Renal pelvis (tissue), 4 donors: ENCODE data around the gene MAGEB1. TPM values are rescaled to one million over a fixed set of nuclear protein-coding genes. Genes with fewer than 3 reads are reported as not detected.

Source experiments
- DNase-seq: peaks from one replicate; pipeline ENCODE4 v3.0.0-alpha.2; 2013
- polyA plus RNA-seq, 3 donors: library from polyadenylated mRNA; unstranded; fragments of 120-200 nt; gene quantifications; one replicate each; pipeline ENCODE4 v1.2.1, GENCODE V29; 2013; ENCODE audit not compliant: insufficient read length in 3 of 3

MAGEB1 gene
- polyA plus RNA-seq, 3 donors, result not detected

DNA sequence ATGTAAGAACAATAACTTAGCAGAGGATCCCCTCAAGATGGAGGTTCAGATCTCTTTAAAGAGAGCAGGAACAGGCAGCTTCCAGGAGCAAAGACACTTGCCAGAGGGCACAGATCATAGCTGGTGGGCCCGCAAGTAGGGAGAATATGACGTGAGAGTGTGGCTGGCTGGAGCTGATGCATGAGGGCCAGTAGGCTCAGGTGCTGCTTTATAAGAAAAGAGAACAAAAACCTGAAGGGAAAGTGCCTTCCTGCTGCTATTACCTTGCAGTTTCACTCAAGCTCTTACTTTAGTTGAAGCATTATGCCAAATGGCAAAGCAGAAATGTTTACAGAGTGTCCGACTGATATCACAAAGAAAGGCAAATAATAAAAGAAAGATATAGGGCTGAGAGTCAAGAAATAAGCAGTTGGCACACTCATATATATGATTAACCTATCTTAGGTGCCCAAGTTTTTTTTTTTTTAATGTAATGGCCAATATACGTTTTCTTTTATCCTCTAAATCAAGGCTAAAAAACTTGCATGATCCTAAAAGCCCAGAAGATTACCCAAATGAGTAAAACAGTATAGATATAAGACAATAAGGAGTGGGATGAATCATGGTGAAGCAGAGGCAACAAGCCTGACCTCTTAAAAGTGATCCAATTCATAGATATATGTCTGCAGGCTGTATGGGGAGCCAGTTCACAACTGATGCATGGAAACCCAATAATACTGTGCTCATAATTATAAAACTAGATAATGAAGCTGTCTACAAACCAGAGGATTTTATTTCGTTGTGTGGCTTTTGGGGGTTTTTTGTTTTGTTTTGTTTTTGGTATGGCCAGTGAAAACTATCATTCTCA lies 49.7 kb downstream of the MAGEB1 start:
- DNase-seq, result no peak

DNA sequence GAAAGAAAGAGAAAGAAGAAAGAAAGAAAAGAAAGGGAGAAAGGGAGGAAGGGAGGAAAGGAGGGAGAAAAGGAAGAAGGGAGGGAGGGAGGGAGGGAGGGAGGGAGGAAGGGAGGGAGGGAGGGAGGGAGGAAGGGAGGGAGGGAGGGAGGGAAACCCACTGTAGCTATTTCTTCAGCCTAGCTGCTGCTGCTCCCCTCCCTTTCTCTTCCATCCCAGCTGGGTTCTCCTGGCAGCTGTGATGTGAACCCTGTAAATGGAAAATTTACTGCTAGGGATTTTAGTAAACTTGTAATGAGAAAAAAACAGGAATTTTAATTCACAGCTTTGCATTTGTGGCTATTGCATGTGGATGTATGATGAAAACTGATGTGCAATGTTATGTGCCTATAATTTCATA lies 54.3 kb downstream of the MAGEB1 start:
- no peak for DNase-seq

Other genes with a start within 250 kb of the MAGEB1 start
- gene MAGEB2, start 31.6 kb upstream of the MAGEB1 start, polyA plus RNA-seq, result not detected
- not detected for gene MAGEB3, start 16.5 kb upstream of the MAGEB1 start, polyA plus RNA-seq
- not detected for gene MAGEB4, start 5.1 kb upstream of the MAGEB1 start, polyA plus RNA-seq
- under 1 TPM; 0.14 to 0.47 (median 0.37) TPM for gene NR0B1, start 62.2 kb downstream of the MAGEB1 start, polyA plus RNA-seq